ENCODE measurements around the gene AKT1S1.
"Not testable (repeated sequence)": the region's sequence is repeated elsewhere in the genome, so short reads cannot be mapped to it uniquely, and the experiment has no call there.

The AKT1S1 gene

GRCh38 chr19:49843265-49843664 lies 33.9 kb downstream of the AKT1S1 start:
- DNase-seq (ENCODE audit: insufficient read length, low spot score) (no peak), FAIRE-seq (no peak)

GRCh38 chr19:49840736-49841249 lies 36.4 kb downstream of the AKT1S1 start:
- FAIRE-seq: no peak
- DNase-seq (ENCODE audit: insufficient read length, low spot score): no peak

- no peak for DNase-seq (ENCODE audit: insufficient read length, low spot score)
- FAIRE-seq: no peak
Observed at GRCh38 chr19:49840321-49840720, 36.8 kb downstream of the AKT1S1 start.

- FAIRE-seq: no peak
- DNase-seq (ENCODE audit: insufficient read length, low spot score): no peak
Observed at GRCh38 chr19:49839713-49840112, 37.4 kb downstream of the AKT1S1 start.

- no peak for FAIRE-seq
- DNase-seq (ENCODE audit: insufficient read length, low spot score): no peak
Observed at GRCh38 chr19:49838885-49839588, 38.1 kb downstream of the AKT1S1 start.

GRCh38 chr19:49837425-49837824 lies 39.7 kb downstream of the AKT1S1 start:
- FAIRE-seq: no peak
- DNase-seq (ENCODE audit: insufficient read length, low spot score): no peak

GRCh38 chr19:49837009-49837310 lies 40.2 kb downstream of the AKT1S1 start:
- DNase-seq (ENCODE audit: insufficient read length, low spot score) (no peak), FAIRE-seq (no peak)

GRCh38 chr19:49836176-49837008 lies 40.8 kb downstream of the AKT1S1 start:
- FAIRE-seq (no peak), DNase-seq (ENCODE audit: insufficient read length, low spot score) (no peak)

- no peak for FAIRE-seq
Observed at GRCh38 chr19:49835562-49835961, 41.6 kb downstream of the AKT1S1 start.

GRCh38 chr19:49833599-49833998 lies 43.6 kb downstream of the AKT1S1 start:
- FAIRE-seq: no peak
- DNase-seq (ENCODE audit: insufficient read length, low spot score): no peak

More at GRCh38 chr19:49835562-49835961, 41.6 kb downstream of the AKT1S1 start:
- no peak for DNase-seq (ENCODE audit: insufficient read length, low spot score)

GRCh38 chr19:49832556-49832955 lies 44.6 kb downstream of the AKT1S1 start:
- no peak for DNase-seq (ENCODE audit: insufficient read length, low spot score)
- FAIRE-seq: no peak

- no peak for FAIRE-seq
- DNase-seq (ENCODE audit: insufficient read length, low spot score): no peak
Observed at GRCh38 chr19:49831592-49831991, 45.6 kb downstream of the AKT1S1 start.

- FAIRE-seq (no peak), DNase-seq (ENCODE audit: insufficient read length, low spot score) (no peak)
Observed at GRCh38 chr19:49830766-49831165, 46.4 kb downstream of the AKT1S1 start.

GRCh38 chr19:49829721-49830120 lies 47.4 kb downstream of the AKT1S1 start:
- DNase-seq (ENCODE audit: insufficient read length, low spot score) (no peak), FAIRE-seq (no peak)

GRCh38 chr19:49829200-49829599 lies 48.0 kb downstream of the AKT1S1 start:
- DNase-seq (ENCODE audit: insufficient read length, low spot score) (no peak), FAIRE-seq (no peak)

- DNase-seq (ENCODE audit: insufficient read length, low spot score): no peak
Observed at GRCh38 chr19:49827034-49827433, 50.1 kb downstream of the AKT1S1 start.

GRCh38 chr19:49824662-49825061 lies 52.5 kb downstream of the AKT1S1 start:
- no peak for FAIRE-seq
- no peak for DNase-seq (ENCODE audit: insufficient read length, low spot score)

More at GRCh38 chr19:49827034-49827433, 50.1 kb downstream of the AKT1S1 start:
- no peak for FAIRE-seq

GRCh38 chr19:49823472-49823871 lies 53.7 kb downstream of the AKT1S1 start:
- FAIRE-seq (no peak), DNase-seq (ENCODE audit: insufficient read length, low spot score) (no peak)

- FAIRE-seq (no peak), DNase-seq (ENCODE audit: insufficient read length, low spot score) (no peak)
Observed at GRCh38 chr19:49820125-49820524, 57.0 kb downstream of the AKT1S1 start.

GRCh38 chr19:49819452-49820115 lies 57.6 kb downstream of the AKT1S1 start:
- not testable (repeated sequence) for FAIRE-seq; DNase-seq (ENCODE audit: insufficient read length, low spot score)

All from HTR-8/SVneo (cell line).